ENCODE results near the gene MPV17L.
"Not testable (repeated sequence)": the region's sequence is repeated elsewhere in the genome, so short reads cannot be mapped to it uniquely, and the experiment has no call there.

The MPV17L gene

DNA sequence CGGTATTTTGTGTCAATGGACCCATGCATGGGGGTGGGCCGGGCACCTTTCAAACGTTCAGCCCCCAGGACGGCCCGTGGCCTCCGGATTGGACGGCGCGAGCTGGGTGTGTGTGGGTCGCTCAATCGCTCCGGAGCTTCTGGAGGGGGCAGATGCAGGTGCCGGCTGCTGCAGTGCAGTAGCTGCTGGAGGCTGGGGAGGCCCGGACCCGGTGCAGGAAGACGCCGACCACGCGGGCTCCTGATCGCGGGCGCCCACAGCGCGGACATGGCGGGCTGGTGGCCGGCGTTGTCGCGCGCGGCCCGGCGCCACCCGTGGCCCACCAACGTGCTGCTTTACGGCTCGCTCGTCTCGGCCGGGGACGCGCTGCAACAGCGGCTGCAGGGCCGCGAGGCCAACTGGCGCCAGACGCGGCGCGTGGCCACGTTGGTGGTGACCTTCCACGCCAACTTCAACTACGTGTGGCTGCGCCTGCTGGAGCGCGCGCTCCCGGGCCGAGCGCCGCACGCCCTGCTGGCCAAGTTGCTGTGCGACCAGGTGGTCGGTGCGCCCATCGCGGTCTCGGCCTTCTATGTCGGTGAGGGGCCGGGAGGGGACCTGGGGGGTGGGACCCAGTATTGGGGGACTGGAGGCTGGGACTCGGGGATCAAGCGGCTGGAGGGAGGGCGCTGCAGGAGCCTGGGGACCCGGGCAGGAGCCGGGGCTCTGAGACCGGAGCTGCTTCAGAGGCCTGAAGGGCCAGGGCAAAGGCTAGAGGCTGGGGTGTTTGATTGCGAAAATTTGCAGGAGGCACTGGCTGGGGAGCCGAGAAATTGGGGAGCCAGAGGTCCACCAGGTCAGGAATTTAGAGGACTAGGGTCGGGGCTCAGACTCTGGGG is at the start of gene MPV17L:
Gene MPV17L, plus strand, starts transcription at position 124 of the 878 bp plus-strand sequence. Its CDS starts 144 bp downstream, at position 268.
- not testable (repeated sequence) for DNase-seq (ENCODE audit: low read depth in 2 of 2, low spot score in 1 of 2)

GRCh38 chr16:15348721-15349120 is 46.8 kb upstream of the MPV17L start:
- DNase-seq (ENCODE audit: low read depth in 2 of 2, low spot score in 1 of 2): not testable (repeated sequence)

DNA sequence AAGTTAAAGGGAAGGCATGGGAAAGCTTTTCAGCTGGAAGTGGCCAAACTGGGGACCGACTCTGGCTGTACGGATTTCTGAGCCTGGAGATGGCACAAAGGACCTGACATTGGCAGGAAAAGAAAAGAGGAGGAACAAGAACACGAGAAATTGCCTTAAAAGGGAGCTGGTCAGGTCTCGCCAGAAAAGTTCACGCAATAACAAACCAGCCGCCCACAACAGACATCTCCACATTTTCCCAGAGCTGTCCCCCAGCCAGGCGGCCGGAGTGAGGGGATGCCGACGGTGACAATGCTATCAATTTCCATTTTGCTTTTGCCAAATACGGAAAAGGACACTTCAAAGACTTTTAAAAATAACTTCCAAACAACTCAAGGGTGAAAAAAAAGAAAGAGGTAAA is 44.3 kb upstream of the MPV17L start:
- DNase-seq (ENCODE audit: low read depth in 2 of 2, low spot score in 1 of 2): not testable (repeated sequence)

DNA sequence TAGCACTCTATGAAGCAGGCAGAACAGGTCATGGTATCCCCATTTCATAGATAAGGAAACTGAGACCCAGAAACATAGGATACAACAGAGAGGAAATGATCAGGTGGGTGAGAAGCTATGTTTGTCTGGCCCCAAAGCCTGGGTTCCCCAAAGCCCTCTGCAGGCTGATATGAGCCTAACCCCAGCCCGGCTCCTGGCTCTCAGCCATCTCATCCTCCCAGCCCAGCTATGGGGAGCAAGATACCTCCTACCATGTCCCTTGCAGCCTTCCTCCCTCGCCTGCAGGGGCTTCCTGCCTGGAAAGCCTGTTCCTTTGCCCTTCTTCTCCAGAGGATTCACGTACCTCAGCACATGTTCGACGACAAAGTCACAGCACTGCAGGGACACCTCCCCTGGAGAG is 43.8 kb upstream of the MPV17L start:
- not testable (repeated sequence) for DNase-seq (ENCODE audit: low read depth in 2 of 2, low spot score in 1 of 2)

DNA sequence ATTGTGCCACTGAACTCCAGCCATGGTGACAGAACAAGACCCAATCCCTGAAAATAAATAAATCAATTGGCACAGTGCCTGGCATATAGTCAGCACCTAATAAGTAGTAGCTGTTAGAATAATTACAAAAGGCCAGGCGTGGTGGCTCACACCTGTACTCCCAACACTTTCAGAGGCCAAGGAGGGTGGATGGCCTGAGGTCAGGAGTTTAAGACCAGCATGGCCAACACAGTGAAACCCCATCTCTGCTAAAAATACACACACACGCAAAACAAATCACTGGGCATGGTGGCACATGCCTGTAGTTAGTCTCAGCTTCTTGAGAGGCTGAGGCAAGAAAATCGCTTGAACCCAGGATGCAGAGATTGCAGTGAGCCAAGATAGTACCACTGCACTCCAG is 42.7 kb upstream of the MPV17L start:
- not testable (repeated sequence) for DNase-seq (ENCODE audit: low read depth in 2 of 2, low spot score in 1 of 2)

DNA sequence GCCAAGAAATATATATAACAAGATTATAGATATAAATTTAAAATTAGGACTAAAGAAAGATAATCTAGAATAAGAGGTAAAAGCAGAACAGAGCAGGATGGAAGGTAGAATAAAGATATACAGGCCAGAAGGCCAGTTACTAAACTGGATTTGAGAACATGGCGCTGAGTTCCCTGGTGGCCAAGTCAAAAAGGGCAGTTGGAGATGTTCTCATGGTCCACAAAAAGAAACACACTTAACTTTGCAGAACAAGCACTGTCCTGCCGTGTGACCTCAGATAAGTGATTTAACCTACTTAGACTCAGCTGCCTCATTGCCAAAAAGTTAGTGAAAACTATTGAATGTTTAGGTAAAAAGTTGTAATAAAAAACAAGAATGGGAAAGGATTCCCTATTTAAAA is 40.7 kb upstream of the MPV17L start:
- DNase-seq (ENCODE audit: low read depth in 2 of 2, low spot score in 1 of 2): not testable (repeated sequence)

DNA sequence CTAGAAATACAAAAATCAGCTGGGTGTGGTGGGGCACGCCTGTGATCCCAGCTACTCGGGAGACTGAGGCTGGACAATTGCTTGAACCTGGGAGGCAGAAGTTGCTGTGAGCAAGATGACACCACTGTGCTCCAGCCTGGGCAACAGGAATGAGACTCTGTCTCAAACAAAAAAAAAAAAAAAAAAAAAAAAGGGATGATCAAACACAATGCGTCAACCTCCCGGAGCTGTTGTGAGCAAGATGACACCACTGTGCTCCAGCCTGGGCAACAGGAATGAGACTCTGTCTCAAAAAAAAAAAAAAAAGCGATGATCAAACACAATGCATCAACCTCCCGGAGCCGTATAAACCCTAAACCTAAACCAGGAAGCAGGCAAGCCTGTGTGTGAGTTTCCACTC is 38.1 kb upstream of the MPV17L start:
- DNase-seq (ENCODE audit: low read depth in 2 of 2, low spot score in 1 of 2): not testable (repeated sequence)

DNA sequence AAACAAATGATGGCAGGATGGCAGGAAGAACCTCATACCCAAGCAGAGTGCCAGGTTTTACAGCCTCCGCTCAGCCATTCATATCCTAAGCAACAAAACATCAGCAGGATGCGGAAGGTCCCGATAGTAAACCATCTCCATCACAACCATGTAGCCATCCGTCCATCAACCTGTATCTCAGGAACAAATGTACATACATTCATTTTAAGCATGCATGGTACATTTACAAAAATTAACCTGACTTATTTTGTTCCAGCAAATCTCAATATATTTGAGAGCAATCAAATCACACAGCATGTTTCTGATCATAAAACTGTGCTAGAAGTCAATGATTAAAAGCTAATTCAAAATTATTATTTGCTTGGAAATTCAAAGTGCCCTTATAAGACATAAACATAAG is 17.4 kb upstream of the MPV17L start, which contains the start of gene NPIPA5:
Gene NPIPA5, minus strand, starts transcription at position 101 of the 400 bp plus-strand sequence. Its CDS starts 0 bp downstream, at position 101.
- DNase-seq (ENCODE audit: low read depth in 2 of 2, low spot score in 1 of 2): not testable (repeated sequence)

GRCh38 chr16:15382810-15383209 is 12.7 kb upstream of the MPV17L start:
- DNase-seq (ENCODE audit: low read depth in 2 of 2, low spot score in 1 of 2): not testable (repeated sequence)

DNA sequence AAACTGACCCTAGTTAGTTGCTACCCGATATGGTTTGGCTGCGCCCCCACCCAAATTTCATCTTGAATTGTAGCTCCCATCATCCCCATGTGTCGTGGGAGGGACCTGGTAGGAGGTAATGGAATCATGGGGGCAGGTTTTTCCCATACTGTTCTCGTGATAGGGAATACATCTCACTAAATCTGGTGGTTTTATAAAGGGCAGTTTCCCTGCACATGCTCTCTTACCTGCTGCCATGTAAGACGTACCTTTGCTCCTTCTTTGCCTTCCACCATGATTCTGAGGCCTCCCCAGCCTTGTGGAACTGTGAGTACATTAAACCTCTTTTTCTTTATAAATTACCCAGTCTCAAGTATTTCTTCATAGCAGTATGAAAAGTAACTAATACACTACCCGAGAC is 7.5 kb upstream of the MPV17L start:
- not testable (repeated sequence) for DNase-seq (ENCODE audit: low read depth in 2 of 2, low spot score in 1 of 2)

DNA sequence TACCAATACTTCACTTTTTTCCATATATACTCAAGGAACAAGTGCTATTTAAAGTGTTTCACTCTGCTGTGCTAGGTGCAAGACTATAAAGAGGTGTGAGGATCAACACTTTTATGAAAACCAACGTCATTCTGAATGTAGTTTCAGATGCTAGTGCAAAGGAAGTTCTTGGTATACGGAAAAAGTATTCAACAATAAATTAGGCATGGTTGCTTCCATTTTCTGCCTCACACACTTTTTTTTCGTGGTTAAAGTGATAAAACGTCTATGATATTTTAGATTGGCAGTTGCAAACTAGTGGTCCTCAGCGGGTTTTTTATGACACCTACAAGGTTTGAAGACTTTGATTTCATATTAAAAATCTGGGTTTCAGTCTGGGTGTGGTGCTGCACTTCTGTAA is 5.6 kb upstream of the MPV17L start:
- DNase-seq (ENCODE audit: low read depth in 2 of 2, low spot score in 1 of 2): not testable (repeated sequence)

GRCh38 chr16:15393025-15393424 is 2.5 kb upstream of the MPV17L start:
- DNase-seq (ENCODE audit: low read depth in 2 of 2, low spot score in 1 of 2): not testable (repeated sequence)

DNA sequence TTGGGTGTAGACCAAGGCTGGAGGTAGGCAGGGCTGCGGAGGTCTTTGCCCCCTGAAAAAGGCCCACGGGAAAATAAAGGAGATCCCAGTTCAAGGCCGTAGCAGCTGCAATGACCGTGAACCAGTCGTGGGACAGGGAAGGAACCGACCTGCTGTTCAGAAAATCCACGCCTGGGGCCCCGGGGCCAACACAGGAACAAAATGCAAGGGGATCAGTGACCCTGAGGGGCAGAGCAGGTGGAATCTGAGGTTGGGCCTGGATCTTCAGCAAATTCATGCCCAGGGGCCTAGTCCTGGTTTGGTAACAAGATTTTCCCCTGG is 915 bp downstream of the MPV17L start:
- not testable (repeated sequence) for DNase-seq (ENCODE audit: low read depth in 2 of 2, low spot score in 1 of 2)

DNA sequence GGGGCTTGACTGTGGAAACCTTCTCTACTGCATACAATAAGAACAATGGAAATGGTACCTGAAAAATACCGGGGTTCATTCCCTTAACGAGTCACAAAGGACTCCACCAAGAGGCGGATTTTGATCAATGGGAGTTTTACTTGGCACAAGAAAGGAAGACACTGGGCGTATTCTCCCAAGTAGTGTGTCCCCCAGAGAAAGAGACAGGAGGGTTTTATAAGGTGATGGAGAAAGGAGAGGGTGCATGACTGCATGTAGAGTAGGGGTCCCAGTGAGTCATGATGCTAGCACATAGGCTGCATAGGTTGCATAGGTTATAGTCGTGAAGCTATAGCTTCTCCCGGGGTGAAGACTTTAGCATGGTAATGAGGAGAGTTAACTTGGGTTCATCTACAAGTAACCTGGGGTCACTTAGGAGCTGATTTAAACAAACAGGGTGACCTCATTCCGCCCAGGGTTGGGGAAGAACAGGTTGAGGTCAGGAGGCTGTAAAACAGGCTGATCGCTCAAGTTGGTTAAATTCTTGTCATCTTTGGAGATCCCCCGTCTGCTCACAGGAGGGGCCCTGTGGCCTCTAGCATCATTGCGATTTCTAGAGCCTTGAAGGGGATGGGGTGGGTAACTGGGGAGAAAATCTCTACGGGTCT is 1.5 kb downstream of the MPV17L start:
- DNase-seq (ENCODE audit: low read depth in 2 of 2, low spot score in 1 of 2): no peak

DNA sequence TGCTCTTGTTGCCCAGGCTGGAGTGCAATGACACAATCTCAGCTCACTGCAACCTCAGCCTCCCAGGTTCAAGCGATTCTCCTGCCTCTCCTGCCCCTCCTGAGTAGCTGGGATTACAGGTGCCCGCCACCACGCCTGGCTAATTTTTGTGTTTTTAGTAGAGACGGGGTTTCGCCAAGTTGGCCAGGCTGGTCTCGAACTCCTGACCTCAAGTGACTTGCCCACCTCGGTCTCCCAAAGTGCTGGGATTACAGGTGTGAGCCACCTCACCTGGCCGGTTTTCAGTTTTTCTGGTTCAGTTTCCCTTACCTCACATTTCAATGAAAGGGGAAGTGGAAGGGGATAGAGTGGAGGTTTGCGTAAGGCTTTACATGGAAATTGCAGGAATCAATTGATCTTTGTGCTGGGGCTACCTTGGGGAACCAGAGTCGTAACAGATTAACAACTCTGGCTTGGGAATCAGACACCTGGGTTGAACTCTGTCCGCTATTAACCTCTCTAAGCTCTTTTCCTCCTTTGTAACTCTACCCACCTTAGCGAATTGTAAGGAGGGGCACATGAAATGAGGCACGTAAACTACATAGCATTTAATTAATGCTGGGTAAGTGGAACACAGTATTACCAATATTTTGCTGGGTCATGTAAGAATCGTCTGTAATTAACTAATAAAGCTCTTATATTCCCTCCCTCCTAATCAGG is 3.2 kb downstream of the MPV17L start:
- DNase-seq (ENCODE audit: low read depth in 2 of 2, low spot score in 1 of 2): no peak

DNA sequence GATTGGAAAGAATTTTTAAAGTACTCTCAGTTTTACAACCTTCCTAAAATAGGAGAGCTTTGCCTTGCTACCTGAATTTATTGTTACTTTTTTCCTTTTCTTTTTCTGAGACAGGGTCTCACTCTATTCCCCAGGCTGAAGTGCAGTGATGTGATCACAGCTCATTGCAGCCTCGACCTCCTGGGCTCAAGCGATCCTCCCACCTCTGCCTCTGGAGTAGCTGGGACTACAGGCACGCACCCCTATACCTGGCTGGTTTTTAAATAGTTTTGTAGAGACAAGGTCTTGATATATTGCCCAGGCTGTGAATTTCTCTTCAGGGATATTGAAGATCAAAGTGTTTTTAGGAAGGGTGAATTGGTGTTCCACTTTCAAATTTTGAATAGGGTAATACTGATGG is 3.8 kb downstream of the MPV17L start:
- no peak for DNase-seq (ENCODE audit: low read depth in 2 of 2, low spot score in 1 of 2)

- not testable (repeated sequence) for DNase-seq (ENCODE audit: low read depth in 2 of 2, low spot score in 1 of 2)
Measured at GRCh38 chr16:15400314-15400713, 4.8 kb downstream of the MPV17L start.

DNA sequence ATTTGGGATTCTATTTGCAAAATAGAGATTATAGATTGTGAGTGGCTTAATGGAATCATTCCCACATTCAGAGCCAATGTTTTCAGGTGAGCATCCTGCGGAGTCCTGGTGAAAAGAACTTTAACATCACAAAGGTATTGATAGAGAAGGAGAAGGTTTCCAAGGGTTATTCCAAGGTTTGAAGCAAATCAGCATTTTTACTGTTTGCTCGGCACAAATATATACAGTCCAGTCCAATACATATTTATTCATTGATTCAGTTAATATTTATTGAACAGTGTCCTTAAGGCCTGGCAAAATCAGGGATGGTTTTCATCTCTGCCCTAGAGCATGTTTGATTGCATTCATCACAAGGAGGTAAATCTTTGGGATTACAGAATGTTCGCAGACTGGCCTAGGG is 6.4 kb downstream of the MPV17L start:
- DNase-seq (ENCODE audit: low read depth in 2 of 2, low spot score in 1 of 2): no peak

GRCh38 chr16:15403392-15403995 is 7.9 kb downstream of the MPV17L start:
- no peak for DNase-seq (ENCODE audit: low read depth in 2 of 2, low spot score in 1 of 2)

DNA sequence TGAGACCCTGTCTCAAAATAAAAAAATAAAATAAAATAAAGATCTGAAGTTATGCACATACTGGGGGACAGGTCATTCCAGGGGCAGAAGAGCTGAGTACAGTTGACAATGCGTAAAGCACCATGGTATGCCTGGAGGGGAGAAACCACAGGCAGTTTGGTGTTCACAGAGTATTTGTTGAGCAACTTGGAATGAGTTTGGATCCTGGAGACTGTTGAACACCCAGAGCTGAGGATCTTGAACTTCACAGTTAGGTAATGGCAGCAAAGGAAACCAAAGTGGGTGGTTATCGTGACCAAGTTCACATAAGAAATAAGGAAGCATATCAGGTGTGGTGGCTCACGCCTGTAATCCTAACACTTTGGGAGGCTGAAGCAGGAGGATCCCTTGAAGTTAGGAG is 8.5 kb downstream of the MPV17L start:
- not testable (repeated sequence) for DNase-seq (ENCODE audit: low read depth in 2 of 2, low spot score in 1 of 2)

DNA sequence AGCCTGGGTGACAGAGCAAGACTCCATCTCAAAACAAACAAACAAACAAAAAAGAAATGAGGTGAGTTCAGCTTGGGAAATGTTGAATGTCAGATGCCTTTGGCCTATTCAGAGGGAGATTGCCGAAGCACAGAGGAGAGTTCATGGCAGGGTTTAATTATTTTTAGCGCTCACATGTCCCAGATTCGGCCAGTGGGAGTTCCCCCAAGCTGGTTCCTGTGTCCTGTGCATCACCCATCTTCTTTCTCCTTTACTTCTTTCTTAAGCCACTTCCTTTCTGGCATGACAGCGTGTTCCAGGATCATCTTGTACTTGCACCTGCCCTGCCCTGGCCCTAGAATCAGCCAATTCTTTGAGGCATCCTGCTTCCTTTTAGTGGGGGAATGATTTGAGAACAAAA is 9.2 kb downstream of the MPV17L start:
- DNase-seq (ENCODE audit: low read depth in 2 of 2, low spot score in 1 of 2): no peak
